Ecto neural progenitor cell (in vitro differentiated cells): ENCODE data around the gene IQCH.
A peak's percentile ranks its signal among the peaks of the same experiment; 100 is the strongest.

ENCODE experiments used
- DNase-seq: peaks from one replicate; pipeline ENCODE4 v3.0.0-alpha.2; 2018; ENCODE audit warnings: low spot score

IQCH gene

GRCh38 chr15:67501177-67501835, 246.7 kb downstream of the IQCH start:
- no peak for DNase-seq

GRCh38 chr15:67501836-67502461, 247.4 kb downstream of the IQCH start:
- no peak for DNase-seq

GRCh38 chr15:67504056-67504455, 249.5 kb downstream of the IQCH start:
- DNase-seq = no peak

GRCh38 chr15:67504796-67505195, 250.2 kb downstream of the IQCH start:
- no peak for DNase-seq

- no peak for DNase-seq
Measured at GRCh38 chr15:67505675-67506572, 251.3 kb downstream of the IQCH start.

- no peak for DNase-seq
Measured at GRCh38 chr15:67506775-67507747, 252.5 kb downstream of the IQCH start.

GRCh38 chr15:67508407-67508806, 253.8 kb downstream of the IQCH start:
- DNase-seq = no peak

GRCh38 chr15:67509918-67510317, 255.3 kb downstream of the IQCH start:
- no peak for DNase-seq

GRCh38 chr15:67510597-67511190, 256.1 kb downstream of the IQCH start:
- no peak for DNase-seq

- no peak for DNase-seq
Measured at GRCh38 chr15:67511606-67512005, 257.0 kb downstream of the IQCH start.

- DNase-seq = no peak
Measured at GRCh38 chr15:67512140-67512539, 257.6 kb downstream of the IQCH start.

GRCh38 chr15:67512933-67513714, 258.5 kb downstream of the IQCH start:
- DNase-seq = no peak

- no peak for DNase-seq
Measured at GRCh38 chr15:67515090-67515489, 260.5 kb downstream of the IQCH start.

- DNase-seq = no peak
Measured at GRCh38 chr15:67515557-67515956, 261.0 kb downstream of the IQCH start.

GRCh38 chr15:67520321-67521028, 265.9 kb downstream of the IQCH start:
- no peak for DNase-seq

GRCh38 chr15:67521029-67521782, 266.6 kb downstream of the IQCH start, which contains the start of gene C15orf61:
TSS of gene C15orf61 (plus strand) at chr15:67521131. CDS start at chr15:67521249, 118 bp downstream.
- DNase-seq = peak; percentile 88

- no peak for DNase-seq
Measured at GRCh38 chr15:67521783-67522568, 267.4 kb downstream of the IQCH start.

GRCh38 chr15:67523330-67523729, 268.7 kb downstream of the IQCH start:
- DNase-seq = no peak
